Stimulated activated CD8-positive, alpha-beta memory T cell treated with anti-CD3 and anti-CD28 coated beads, Interleukin-2, amount 100 ng/mL, for 48 hours (primary cell): Measurements from ENCODE around the gene MRPL43.

Source experiments
- DNase-seq, 2 donors: peaks; one replicate each; pipeline ENCODE4 v3.0.0-alpha.2; 2020; ENCODE audit warnings: low read depth in 2 of 2

Gene MRPL43

GRCh38 chr10:100968062-100968736 lies 19.1 kb downstream of the MRPL43 start:
- DNase-seq: no peak

DNA sequence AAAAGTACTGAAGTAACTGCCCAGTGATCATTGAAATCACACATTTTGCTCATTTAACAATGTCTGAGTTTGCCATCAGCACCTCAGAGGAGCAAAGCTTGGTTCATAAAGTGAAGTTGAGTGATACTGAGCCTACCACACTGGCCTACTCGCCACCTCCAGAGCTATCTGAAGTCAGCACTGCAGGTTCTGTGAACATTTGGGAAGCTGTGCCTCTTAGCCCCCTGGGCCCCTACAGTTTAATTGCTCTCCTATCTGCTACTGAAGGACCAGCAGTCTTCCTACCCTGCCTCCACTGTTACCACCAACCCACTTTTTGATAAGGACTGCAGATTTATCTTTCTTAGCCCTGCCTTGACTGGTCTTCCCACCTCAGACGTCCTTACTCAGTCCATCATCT lies 20.0 kb downstream of the MRPL43 start:
- no peak for DNase-seq

GRCh38 chr10:100966887-100967286 lies 20.4 kb downstream of the MRPL43 start:
- DNase-seq: no peak

DNA sequence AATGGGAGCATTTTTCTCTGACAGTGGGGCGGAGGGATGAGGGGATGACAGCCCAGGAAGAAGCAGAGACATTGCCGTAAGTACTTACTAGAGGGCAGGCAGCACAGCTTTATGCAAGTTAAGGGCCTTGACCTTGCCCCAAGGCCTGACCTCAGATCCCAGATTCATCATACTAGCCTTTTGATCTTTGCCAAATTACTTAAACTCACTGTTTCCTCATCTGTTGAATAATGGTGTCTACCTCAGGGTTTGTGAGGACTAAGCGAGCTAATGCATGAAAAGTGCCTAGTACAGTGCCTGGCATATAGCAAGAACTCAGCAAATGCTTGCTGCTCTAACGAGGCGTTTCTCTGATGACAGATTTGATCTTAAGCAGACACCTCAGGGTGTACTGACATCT lies 21.5 kb downstream of the MRPL43 start:
- DNase-seq: no peak

DNA sequence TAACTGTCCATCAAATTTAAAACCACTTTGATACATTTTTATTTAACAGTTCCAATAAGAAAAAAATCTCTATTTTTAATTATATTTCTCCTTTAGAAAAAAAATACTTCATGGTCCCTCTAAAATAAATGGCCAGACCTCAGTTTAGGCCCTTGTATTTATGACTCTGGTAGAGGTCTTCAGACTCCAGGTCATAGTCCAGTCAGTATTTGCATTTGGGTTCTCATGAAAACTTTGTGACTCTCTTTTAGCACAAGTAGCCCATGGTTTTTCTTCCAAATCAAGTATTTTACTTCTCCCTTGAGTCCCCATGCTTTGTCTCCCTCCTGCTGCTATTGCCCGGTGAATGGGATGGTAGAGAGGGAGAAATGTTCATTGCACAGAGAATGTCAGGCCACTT lies 23.5 kb downstream of the MRPL43 start:
- DNase-seq: no peak

GRCh38 chr10:100962351-100963080 lies 24.8 kb downstream of the MRPL43 start:
- no peak for DNase-seq

- DNase-seq: no peak
Observed at GRCh38 chr10:100960251-100960650, 27.0 kb downstream of the MRPL43 start.

DNA sequence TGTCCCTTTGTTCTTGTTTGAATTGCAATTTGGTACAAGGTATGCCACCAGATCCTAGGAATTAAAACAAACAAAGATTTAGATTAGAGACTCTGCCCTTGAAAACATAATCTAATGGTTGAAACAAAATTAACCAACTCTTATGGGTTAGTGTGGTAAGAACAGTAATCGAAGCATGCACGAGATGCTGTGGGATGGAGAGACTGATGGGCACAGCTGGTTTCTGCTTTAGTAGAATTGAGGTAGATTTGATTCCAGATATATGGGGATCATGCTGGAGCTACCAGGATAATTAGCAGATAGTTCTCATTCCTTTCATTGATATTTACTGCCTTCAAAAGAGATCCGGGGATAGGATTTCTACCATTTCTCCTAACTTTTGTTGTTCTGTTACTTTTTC lies 38.4 kb downstream of the MRPL43 start:
- no peak for DNase-seq

- DNase-seq: no peak
Observed at GRCh38 chr10:100945754-100946153, 41.5 kb downstream of the MRPL43 start.

GRCh38 chr10:100943508-100943907 lies 43.8 kb downstream of the MRPL43 start:
- no peak for DNase-seq

GRCh38 chr10:100942229-100942628 lies 45.1 kb downstream of the MRPL43 start:
- no peak for DNase-seq

DNA sequence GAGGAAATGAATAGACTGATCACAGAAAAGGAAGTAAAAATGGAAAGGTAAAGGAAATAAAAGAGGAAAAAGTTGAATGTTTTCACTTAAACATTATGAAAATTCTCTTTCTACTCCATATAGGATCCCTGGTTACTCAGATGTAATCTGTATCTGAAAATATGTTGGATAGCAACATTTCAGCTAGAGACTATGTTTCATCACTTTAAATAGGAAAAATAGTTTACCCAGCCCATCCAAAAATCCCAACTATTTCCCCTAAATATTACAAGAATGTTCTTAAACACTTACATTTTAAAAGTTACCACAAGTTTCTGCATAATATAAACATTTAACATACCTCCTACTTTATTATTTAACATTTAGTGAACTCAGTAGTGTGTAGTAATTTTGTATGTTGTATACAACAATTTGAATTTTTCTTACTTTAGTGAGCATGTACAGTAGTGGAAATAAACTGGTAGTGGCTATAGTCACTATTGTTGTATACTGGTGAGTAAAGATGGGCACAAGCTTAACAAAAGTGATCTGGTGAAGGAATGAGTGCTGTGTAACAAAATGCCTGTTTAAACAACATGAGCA lies 47.4 kb downstream of the MRPL43 start:
- DNase-seq: no peak
